Iris pigment epithelial cell (primary cell): ENCODE data around the gene NME9.

Experiments
- DNase-seq: peaks from one replicate; pipeline ENCODE4 v3.0.0-alpha.2; 2011; ENCODE audit warnings: low read depth

Gene NME9

GRCh38 chr3:138282836-138283235, 46.8 kb downstream of the NME9 start:
- DNase-seq: peak; percentile 7

DNA sequence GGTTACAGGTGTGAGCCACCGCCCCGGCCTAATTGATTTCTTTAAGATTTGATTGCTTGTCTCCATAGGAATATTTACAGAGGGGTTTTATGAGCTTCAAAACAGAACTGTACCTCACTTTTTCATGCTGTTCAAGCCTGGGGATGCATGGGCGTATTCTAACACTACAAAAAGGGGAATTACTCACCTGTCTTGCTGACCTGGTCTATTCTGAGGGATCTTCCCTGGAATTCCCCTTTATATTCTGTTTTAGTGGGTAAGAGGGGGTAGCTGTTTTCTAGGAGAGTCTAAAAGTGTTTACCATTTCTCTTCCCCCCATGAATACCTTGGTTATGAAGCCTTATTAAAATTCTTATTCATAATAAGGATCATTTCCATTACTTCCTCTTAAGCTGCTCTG, 48.1 kb downstream of the NME9 start:
- no peak for DNase-seq

- DNase-seq: no peak
Measured at GRCh38 chr3:138271189-138271794, 58.4 kb downstream of the NME9 start.

DNA sequence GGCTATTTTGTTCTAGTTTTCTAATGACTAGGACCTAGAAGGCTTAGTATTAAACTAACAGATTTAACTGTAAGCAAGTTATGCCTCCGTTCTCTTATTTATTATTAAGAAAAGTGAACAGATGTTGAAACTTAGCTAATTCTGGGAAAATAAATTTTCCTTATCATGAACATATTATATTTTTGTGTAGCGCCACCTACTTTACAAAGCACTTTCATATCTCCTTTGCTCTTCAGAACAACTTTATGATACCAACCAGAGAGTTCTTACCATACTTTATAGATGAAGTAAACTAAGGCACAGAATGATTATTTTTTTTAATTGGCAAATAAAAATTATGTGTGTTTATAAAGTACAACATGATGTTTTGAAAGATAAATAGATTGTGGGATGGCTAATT, 59.4 kb downstream of the NME9 start:
- DNase-seq: no peak

DNA sequence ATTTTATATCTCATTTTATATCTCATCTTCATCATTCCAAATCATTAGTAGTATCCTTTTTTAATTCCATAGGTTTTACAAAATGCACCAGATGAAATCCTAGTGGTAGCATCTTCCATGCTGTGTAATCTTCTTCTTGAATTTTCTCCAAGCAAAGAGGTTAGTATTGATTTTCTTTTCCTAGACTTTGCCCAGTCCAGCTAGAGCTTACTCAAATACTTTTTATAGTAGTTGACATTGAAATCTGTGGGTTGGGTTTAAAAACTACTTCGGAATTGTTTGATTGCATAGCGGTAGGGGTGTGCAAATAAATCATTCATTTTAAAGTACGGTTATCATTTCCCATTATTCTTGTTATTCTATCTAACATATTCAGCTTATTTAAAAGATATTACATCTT, 62.6 kb downstream of the NME9 start:
- no peak for DNase-seq

- DNase-seq: peak; percentile 44
Measured at GRCh38 chr3:138265745-138266144, 63.9 kb downstream of the NME9 start.

DNA sequence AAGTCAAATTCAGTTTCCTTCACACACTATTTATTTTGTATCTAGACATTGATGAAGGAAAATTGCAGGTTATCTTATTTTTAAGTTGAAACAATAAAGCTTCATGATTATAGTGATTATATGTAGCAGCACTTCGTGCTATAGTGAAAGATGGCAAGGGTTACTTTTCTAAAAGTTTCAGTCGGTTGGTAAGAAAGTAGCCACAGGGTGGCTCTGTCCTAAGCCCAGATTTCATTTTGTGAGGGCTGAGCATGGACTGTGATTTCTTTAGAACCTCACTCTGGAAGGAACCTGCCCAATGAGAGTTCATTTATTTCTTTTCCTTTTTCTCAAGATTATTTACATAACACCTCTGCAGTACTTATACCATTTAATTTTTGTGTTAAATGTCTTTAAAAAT, 66.5 kb downstream of the NME9 start:
- no peak for DNase-seq

- peak; percentile 42 for DNase-seq
Measured at GRCh38 chr3:138260611-138261010, 69.0 kb downstream of the NME9 start.

DNA sequence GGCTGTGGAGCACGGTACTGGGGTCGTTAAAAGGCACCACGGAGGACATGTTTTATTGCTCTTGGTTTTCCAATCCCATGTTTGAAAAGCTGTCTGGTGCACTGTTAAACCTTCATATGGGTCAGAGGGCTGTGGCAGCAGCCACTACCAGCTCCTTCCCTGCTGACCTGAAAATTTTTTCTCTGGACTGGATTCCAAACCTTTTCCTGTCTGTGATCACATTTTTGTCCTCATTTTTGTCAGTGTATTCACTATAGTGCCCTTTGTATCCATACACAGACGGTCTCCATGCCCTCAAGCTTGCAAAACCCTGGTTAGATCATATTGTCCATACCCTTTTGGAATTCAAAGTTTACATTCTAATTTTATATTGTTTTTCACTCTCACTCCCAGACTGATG, 70.5 kb downstream of the NME9 start:
- DNase-seq: no peak

DNA sequence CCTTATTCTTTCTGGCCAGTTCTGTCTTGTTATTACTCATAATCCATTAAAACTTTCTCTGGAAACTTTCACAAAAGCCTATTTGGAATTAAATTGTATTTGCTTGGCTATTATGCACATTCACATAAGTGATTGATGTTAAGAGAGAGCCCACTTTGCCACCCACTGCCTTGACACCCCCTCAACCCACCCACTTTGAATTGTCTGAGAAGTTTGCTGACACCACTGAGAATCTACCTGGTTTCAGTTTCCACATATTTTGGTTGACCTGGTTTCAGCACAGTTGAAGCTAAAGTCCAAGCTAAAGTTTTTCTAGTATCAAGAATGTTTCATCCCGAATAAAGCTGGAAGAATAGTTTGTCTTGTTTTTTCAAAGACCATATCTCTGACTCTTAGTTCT, 71.7 kb downstream of the NME9 start:
- DNase-seq: no peak

DNA sequence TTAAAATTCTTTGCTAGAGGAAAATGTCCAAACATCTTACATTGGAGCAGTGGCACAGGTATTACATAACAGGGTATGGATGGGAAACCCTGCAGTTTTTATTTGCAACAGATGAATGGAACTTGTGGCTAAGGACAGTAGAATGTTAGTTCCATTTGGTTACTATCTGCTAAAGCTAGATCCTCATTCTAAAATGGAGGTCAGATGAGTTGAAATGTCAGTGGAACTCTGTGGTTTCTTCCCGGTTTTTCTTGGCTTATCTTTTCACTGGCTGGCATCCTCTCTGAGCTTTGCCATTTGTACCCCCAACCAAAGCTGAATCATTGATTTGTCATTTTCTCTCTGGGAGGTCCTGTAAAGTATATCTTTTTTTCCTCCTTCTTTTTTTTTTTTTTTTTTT, 73.6 kb downstream of the NME9 start:
- peak; percentile 11 for DNase-seq

DNA sequence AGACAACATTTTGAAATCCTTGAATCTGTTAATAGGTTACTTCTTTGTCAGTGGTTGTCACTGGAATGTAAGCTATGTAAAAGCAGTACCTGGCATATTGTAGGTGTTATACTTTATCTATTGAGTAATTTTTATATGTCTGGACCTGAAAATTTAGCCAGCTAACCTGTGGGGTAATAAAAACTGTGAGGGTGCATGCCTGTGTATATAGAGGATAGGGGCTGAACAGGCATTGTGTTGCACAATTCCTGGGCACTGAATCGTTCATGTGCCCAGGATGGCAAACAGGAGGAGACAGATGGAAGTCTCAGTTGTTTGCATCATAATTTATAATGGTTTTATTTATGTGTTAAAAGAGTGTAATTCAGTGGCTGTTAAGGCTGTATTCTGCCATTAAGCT, 75.4 kb downstream of the NME9 start:
- no peak for DNase-seq

GRCh38 chr3:138253609-138254008, 76.0 kb downstream of the NME9 start:
- DNase-seq: no peak
